Testis (tissue), 3 donors: ENCODE data around the gene UGT1A10. TPM values are rescaled to one million over a fixed set of nuclear protein-coding genes. Genes with fewer than 3 reads are reported as not detected.

Experiments used
- DNase-seq: peaks from one replicate; pipeline ENCODE4 v3.0.0-alpha.2; 2019
- H3K27ac ChIP-seq, 2 donors: fragments of 200-600 bp; sonication (generic); one replicate each; pipeline ENCODE4 v1.5.1; 2019
- H3K27me3 ChIP-seq: fragments of 200-600 bp; sonication (generic); one replicate; pipeline ENCODE4 v1.5.1; 2019
- H3K36me3 ChIP-seq: fragments of 200-600 bp; sonication (generic); one replicate; pipeline ENCODE4 v1.5.1; 2017; ENCODE audit warnings: low read depth; ENCODE audit errors: missing control alignments
- H3K4me1 ChIP-seq: fragments of 200-600 bp; sonication (generic); one replicate; pipeline ENCODE4 v1.5.1; 2019
- H3K4me3 ChIP-seq, 2 donors: fragments of 200-600 bp; sonication (generic); one replicate each; pipeline ENCODE4 v1.5.1; 2017 to 2019
- H3K9me3 ChIP-seq: fragments of 200-600 bp; sonication (generic); one replicate; pipeline ENCODE4 v1.5.1; 2017
- WGBS, 2 donors: methylation state at CpG; one replicate each; pipeline ENCODE4 v1.1.5; 2018; 5-methylcytosine and 5-hydroxymethylcytosine counted together
- intact Hi-C: fragments of 100-400 bp; cut with DNase I; formaldehyde crosslinking; loops from one replicate; pipeline ENCODE4 v1.15.1; 2023; ENCODE audit warnings: low total_unique reads
- polyA plus RNA-seq: library from polyadenylated mRNA; stranded (reverse); fragments of 350-450 nt; fragmentation: Illumina TruSeq; extraction: RNeasy Lipid Tissue Mini Kit (QIAGEN cat#74804); gene quantifications from one replicate; pipeline ENCODE4 v1.2.3, GENCODE V29; 2014; ENCODE audit warnings: low read depth, low replicate concordance; ENCODE audit not compliant: insufficient read depth
- total RNA-seq, 2 donors: library from RNA; depleted of rRNA; stranded (reverse); fragments of >200 nt; gene quantifications; one replicate each; pipeline ENCODE4 v1.2.3, GENCODE V29; 2016
- TF ChIP-seq, protein P1 (sequence below), 3 experiments: fragments of 450-650 bp in 2 of 3; fragments of 200-600 bp in 1 of 3; sonication (generic) in 1 of 3; IDR thresholded peaks; one replicate each; pipeline ENCODE4 v1.5.1; 2016 to 2019; ENCODE audit warnings: antibody characterized with exemption in 3 of 3, mild to moderate bottlenecking in 2 of 3, moderate library complexity in 1 of 3

Gene UGT1A10
- total and polyA plus RNA-seq, 3 donors from 2014 or later: 0.29 to 0.68 (median 0.31) TPM

DNA sequence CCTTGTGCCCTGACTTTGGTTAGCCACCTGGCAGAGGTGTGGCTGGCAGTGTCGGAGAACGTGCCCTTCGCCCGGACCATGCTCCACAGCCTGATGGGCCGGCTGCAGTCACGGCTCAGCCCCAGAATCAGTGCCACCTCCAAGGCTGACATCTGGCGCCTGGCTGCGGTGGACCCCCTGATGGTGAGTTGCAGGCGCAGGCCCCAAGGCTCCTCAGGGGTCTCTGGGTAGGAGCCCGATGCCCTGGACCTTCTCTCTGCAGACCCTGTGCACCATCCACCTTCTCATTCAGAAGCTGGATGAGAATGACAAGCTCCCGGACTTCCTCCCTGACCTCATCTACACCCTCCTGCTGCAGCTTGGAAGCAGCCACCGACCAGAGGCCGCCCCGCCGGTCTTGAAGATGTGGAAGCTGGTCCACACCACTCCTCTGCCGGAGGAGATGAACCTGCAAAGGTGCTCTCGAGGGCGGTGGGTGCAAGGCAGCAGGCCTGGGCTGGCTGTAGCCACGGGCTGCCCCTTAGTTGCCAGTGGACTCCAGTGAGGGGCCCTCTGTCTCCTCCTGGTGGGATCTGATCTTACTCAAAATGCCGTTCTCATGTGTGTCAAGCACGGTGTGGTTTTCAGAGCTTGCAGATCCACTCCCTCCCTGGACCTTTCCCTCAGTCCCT lies 186.0 kb downstream of the UGT1A10 start:
- intact Hi-C loops: no loop called here
- no peaks in the 10 kb centered on the region for H3K27me3 ChIP-seq
- H3K9me3 ChIP-seq: no peaks in the 10 kb centered on the region
- H3K4me3 ChIP-seq: no peak overlapping the region
- no peak overlapping the region for H3K27ac ChIP-seq
- no peaks in the 10 kb centered on the region for H3K4me1 ChIP-seq
- no peak for DNase-seq
- 82 to 92% methylated on average over 12 to 21 of the region's 21 CpGs for WGBS, 2 donors
- no peaks in the 10 kb centered on the region for H3K36me3 ChIP-seq
- TF ChIP-seq, protein P1, sequence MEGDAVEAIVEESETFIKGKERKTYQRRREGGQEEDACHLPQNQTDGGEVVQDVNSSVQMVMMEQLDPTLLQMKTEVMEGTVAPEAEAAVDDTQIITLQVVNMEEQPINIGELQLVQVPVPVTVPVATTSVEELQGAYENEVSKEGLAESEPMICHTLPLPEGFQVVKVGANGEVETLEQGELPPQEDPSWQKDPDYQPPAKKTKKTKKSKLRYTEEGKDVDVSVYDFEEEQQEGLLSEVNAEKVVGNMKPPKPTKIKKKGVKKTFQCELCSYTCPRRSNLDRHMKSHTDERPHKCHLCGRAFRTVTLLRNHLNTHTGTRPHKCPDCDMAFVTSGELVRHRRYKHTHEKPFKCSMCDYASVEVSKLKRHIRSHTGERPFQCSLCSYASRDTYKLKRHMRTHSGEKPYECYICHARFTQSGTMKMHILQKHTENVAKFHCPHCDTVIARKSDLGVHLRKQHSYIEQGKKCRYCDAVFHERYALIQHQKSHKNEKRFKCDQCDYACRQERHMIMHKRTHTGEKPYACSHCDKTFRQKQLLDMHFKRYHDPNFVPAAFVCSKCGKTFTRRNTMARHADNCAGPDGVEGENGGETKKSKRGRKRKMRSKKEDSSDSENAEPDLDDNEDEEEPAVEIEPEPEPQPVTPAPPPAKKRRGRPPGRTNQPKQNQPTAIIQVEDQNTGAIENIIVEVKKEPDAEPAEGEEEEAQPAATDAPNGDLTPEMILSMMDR (IDR thresholded peaks at IDR 0.05): no peak

Other genes starting within 250 kb of the UGT1A10 start
- gene USP40, start 69.7 kb upstream of the UGT1A10 start, total RNA-seq: 10 to 100 TPM; 70.2 to 87.3 TPM
- gene USP40, start 69.7 kb upstream of the UGT1A10 start, polyA plus RNA-seq: 42.0 TPM
- under 1 TPM in 1 of 2 donors, not detected in 1; 0.19 TPM for gene UGT1A8, start 18.8 kb upstream of the UGT1A10 start, total RNA-seq
- gene UGT1A8, start 18.8 kb upstream of the UGT1A10 start, polyA plus RNA-seq: not detected
- gene UGT1A9, start 35.5 kb downstream of the UGT1A10 start, total RNA-seq: not detected
- gene UGT1A9, start 35.5 kb downstream of the UGT1A10 start, polyA plus RNA-seq: not detected
- gene UGT1A7, start 45.5 kb downstream of the UGT1A10 start, total RNA-seq: under 1 TPM in 1 of 2 donors, not detected in 1; 0.19 TPM
- not detected for gene UGT1A7, start 45.5 kb downstream of the UGT1A10 start, polyA plus RNA-seq
- under 1 TPM in 1 of 2 donors, not detected in 1; 0.74 TPM for gene UGT1A6, start 56.4 kb downstream of the UGT1A10 start, total RNA-seq
- 3.0 TPM for gene UGT1A6, start 56.4 kb downstream of the UGT1A10 start, polyA plus RNA-seq
- gene UGT1A5, start 76.5 kb downstream of the UGT1A10 start, total RNA-seq: under 1 TPM in 1 of 2 donors, not detected in 1; 0.16 TPM
- not detected for gene UGT1A5, start 76.5 kb downstream of the UGT1A10 start, polyA plus RNA-seq
- not detected for gene UGT1A4, start 82.3 kb downstream of the UGT1A10 start, total RNA-seq
- gene UGT1A4, start 82.3 kb downstream of the UGT1A10 start, polyA plus RNA-seq: 0.25 TPM
- not detected for gene UGT1A3, start 92.6 kb downstream of the UGT1A10 start, total RNA-seq
- gene UGT1A3, start 92.6 kb downstream of the UGT1A10 start, polyA plus RNA-seq: not detected
- under 1 TPM; 0.24 to 0.31 TPM for gene UGT1A1, start 123.8 kb downstream of the UGT1A10 start, total RNA-seq
- gene UGT1A1, start 123.8 kb downstream of the UGT1A10 start, polyA plus RNA-seq: 0.34 TPM
- gene MROH2A, start 141.9 kb downstream of the UGT1A10 start, total RNA-seq: 10 to 100 TPM in 1 of 2 donors, 1 to 10 TPM in 1; 5.3 to 10.7 TPM
- 5.1 TPM for gene MROH2A, start 141.9 kb downstream of the UGT1A10 start, polyA plus RNA-seq
- 10 to 100 TPM; 10.2 to 13.9 TPM for gene HJURP, start 218.1 kb downstream of the UGT1A10 start, total RNA-seq
- gene HJURP, start 218.1 kb downstream of the UGT1A10 start, polyA plus RNA-seq: 30.2 TPM